GM06990 (cell line): Measurements from ENCODE around the gene MYH7.

Source experiments
- DNase-seq: peaks from one replicate; pipeline ENCODE4 v3.0.0-alpha.2; 2011; ENCODE audit not compliant: insufficient read length; ENCODE audit errors: extremely low read depth
- H3K27me3 ChIP-seq: replicated peaks from 2 replicates; pipeline ENCODE4 v1.6.0; 2011; ENCODE audit warnings: low read length; ENCODE audit not compliant: control insufficient read depth, insufficient read depth
- H3K36me3 ChIP-seq: 2 replicates; pipeline ENCODE4 v1.5.1; 2011; ENCODE audit warnings: low read length; ENCODE audit not compliant: control insufficient read depth, insufficient read depth
- H3K4me3 ChIP-seq: replicated peaks from 2 replicates; pipeline ENCODE4 v1.5.1; 2011; ENCODE audit warnings: low read depth, mild to moderate bottlenecking, control low read depth, low read length
- TF ChIP-seq, protein P1 (sequence below): IDR thresholded peaks from 2 replicates; pipeline ENCODE4 v1.5.1; 2011; ENCODE audit warnings: low read length, control low read depth, mild to moderate bottlenecking, inconsistent platforms; ENCODE audit not compliant: insufficient read depth, poor library complexity, severe bottlenecking

The MYH7 gene

DNA sequence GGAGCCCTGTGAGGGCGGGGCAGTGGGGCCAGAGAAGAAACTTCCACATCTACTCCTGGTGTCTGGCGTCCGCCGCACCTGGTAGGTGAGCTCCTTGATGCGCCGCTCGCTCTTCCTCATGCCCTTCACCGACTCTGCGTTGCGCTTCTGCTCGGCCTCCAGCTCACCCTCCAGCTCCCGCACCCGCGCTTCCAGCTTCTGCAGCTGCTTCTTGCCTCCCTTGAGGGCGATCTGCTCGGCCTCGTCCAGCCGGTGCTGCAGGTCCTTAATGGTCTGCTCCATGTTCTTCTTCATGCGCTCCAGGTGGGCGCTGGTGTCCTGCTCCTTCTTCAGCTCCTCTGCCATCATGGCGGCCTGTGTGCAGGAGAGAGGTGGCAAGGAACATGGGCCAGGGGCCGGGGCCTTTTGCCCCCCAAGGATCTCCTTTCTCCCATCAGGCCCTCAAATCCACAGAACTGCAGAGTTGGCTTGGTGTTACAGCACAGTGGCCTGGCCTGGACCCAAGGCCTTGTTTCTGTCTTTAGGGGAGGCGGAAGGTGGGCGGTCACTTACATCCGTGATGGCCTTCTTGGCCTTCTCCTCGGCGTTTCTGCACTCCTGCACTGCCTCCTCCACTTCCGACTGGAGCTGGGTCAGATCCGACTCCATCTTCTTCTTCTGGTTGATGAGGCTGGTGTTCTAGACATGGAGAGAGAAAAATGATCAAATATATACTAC lies 50.9 kb downstream of the MYH7 start:
- no peaks in the 10 kb centered on the region; the same call in 1 of the 2 replicates for H3K27me3 ChIP-seq

DNA sequence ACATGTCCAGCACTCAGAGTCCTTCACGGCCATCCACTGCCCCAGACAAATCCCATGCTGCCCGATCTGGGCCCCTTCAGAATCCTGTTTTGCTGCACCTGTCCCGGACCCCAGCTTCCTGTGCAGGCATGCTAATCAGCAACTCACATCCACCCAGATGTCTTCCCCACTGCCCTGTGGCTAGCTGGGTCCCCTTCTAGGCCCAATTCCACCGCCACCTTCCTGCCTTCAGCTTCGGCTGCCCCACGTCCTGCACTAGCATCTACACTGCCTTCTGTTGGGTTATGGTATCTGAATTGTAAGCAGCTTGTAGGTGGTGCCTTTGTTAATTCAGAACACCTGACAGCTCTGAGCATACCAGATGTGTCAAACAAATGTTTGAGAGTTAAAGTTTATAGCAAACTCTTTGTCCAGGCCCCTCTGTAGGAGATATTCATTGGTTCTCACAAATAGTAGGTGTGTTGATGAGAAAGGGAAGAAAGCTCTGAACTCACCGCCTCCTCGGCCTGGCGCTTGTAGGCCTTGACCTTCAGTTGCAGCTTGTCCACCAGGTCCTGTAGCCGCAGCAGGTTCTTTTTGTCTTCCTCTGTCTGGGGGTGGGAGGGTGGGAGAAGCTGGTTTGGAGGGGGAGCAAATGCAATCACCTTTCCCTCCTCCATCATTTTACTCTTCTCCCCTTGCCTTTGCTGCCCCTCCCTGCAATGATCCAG lies 52.6 kb downstream of the MYH7 start:
- Histone ChIP-seq H3K4me3 (no peak overlapping the region), H3K27me3 (no peaks in the 10 kb centered on the region; the same call in 1 of the 2 replicates), H3K36me3 (no peaks in the 10 kb centered on the region)
- no peak for DNase-seq
- TF ChIP-seq, protein P1, sequence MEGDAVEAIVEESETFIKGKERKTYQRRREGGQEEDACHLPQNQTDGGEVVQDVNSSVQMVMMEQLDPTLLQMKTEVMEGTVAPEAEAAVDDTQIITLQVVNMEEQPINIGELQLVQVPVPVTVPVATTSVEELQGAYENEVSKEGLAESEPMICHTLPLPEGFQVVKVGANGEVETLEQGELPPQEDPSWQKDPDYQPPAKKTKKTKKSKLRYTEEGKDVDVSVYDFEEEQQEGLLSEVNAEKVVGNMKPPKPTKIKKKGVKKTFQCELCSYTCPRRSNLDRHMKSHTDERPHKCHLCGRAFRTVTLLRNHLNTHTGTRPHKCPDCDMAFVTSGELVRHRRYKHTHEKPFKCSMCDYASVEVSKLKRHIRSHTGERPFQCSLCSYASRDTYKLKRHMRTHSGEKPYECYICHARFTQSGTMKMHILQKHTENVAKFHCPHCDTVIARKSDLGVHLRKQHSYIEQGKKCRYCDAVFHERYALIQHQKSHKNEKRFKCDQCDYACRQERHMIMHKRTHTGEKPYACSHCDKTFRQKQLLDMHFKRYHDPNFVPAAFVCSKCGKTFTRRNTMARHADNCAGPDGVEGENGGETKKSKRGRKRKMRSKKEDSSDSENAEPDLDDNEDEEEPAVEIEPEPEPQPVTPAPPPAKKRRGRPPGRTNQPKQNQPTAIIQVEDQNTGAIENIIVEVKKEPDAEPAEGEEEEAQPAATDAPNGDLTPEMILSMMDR: no peak

More for the DNA sequence above, 50.9 kb downstream of the MYH7 start:
- H3K4me3 ChIP-seq: no peak overlapping the region
- H3K36me3 ChIP-seq: no peaks in the 10 kb centered on the region
- TF ChIP-seq, protein P1: no peak
- no peak for DNase-seq

DNA sequence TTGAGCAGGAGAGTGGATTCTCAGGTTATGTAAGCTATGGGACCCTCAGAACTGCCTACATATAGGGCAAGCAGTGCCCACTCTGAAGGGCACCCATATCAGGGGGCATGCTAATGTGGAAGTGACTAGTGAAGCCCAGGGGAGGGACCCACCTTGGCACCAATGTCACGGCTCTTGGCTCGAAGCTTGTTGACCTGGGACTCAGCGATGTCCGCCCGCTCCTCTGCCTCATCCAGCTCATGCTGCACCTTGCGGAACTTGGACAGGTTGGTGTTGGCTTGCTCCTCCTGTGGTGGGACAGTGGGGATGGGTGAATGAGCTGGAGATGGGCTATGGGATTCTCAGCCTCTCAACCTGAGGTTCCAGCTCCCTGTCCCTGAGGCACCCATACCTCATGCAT lies 53.2 kb downstream of the MYH7 start:
- Histone ChIP-seq H3K36me3 (no peaks in the 10 kb centered on the region), H3K4me3 (no peak overlapping the region), H3K27me3 (no peaks in the 10 kb centered on the region; the same call in none of the 2 replicates)
- no peak for DNase-seq
- TF ChIP-seq, protein P1: no peak

DNA sequence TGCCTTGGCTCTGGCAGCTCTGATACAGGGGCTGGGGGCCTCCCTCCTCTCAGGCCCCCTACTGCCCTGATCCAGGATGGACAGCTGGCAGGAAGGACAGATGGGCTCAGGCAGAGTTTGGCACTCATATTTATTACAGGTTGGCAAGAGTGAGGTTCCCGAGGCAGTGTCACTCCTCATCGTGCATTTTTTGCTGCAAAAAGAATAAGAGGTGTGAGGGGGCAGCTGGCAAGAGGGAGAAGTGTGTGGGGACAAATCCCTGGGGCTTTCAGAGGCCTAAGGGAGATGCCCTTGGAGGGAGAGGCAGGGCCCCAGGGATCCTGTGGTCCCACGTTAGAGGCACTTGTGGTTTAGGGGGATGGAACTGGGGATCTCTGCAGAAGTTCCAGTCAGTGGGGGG lies 53.6 kb downstream of the MYH7 start:
- Histone ChIP-seq H3K27me3 (no peaks in the 10 kb centered on the region; the same call in none of the 2 replicates), H3K4me3 (no peak overlapping the region), H3K36me3 (no peaks in the 10 kb centered on the region)
- DNase-seq: no peak
- TF ChIP-seq, protein P1: no peak

DNA sequence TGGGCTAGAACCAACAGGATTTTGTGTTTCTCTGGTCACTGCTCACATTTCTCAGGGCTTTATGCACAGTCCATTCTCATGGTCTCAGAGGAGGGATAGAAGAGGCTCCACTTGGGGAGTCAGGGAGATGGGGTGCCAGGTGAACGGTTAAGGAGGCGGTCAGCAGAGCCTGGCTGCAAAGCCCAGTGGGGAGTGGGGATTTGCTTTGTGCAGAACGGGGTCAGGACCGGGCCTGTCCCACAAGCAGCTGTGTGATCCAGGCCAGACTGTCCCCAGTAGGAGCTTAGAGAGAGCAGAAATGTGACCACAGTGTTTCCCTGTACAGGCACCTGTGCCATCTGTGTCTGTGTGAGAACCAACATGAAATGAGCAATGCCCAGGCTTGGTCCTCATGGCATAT lies 54.5 kb downstream of the MYH7 start:
- no peaks in the 10 kb centered on the region; the same call in none of the 2 replicates for H3K27me3 ChIP-seq
- no peaks in the 10 kb centered on the region for H3K36me3 ChIP-seq
- TF ChIP-seq, protein P1: no peak
- no peak overlapping the region for H3K4me3 ChIP-seq
- DNase-seq: no peak
